K562 (cell line): ENCODE results near the gene FITM1. TPM values are rescaled to one million over a fixed set of nuclear protein-coding genes. Genes with fewer than 3 reads are reported as not detected.
A peak's percentile ranks its signal among the peaks of the same experiment; 100 is the strongest.

ENCODE experiments used
- ATAC-seq: fragments of 200-7000 bp; cut with Tn5 transposase; 3 replicates; pipeline ENCODE4 v1.9.1; 2020; ENCODE audit warnings: moderate library complexity
- BruUV-seq: library from RNA; stranded (reverse); fragments of 400-500 nt; replicated peaks from 2 replicates; lab custom pipeline; 2021; lab: Mats Ljungman, UMichigan
- CTCF ChIA-PET: fragments of 300-600 bp; formaldehyde crosslinking; extraction: SDS; loops from one replicate; lab custom pipeline; 2021; ENCODE audit warnings: low intra/inter-chr PET ratio; lab: Yijun Ruan, JAX
- POLR2A ChIA-PET: fragments of 300-600, 350-650 bp; sonication (Branson Sonifier 250); formaldehyde crosslinking; extraction: SDS; loops from one replicate; lab custom pipeline; 2021; ENCODE audit warnings: antibody characterized with exemption, inconsistent platforms; lab: Yijun Ruan, JAX
- DNase-seq, 4 experiments: peaks; one replicate each; pipeline versions ENCODE4 v3.0.0 to v3.0.0-alpha.2; 2011 to 2018; ENCODE audit warnings: low spot score in 3 of 4, mixed read lengths in 3 of 4; ENCODE audit errors: extremely low read depth in 1 of 4
- FAIRE-seq: peaks from 2 replicates; lab custom pipeline; 2011; peaks lifted over from hg19 to GRCh38; lab: Jason Lieb, UNC
- H2AFZ ChIP-seq: 2 replicates; pipeline ENCODE4 v1.6.0; 2011; ENCODE audit warnings: low read depth, low read length, control low read depth, inconsistent platforms
- H3K27ac ChIP-seq: fragments of 200-600 bp; 3 replicates; pipeline ENCODE4 v1.8.0; 2011; ENCODE audit warnings: low read depth, mild to moderate bottlenecking, control low read depth, inconsistent platforms, low read length, moderate library complexity, mixed read lengths; ENCODE audit errors: extremely low read depth
- H3K27me3 ChIP-seq, 2 experiments: fragments of 300-600 bp in 1 of 2; 2 replicates in 1 of 2; 3 replicates in 1 of 2; pipeline versions ENCODE4 v1.6.0 to v1.8.0; 2011; ENCODE audit warnings: inconsistent platforms in 2 of 2, low read length in 2 of 2, mild to moderate bottlenecking in 1 of 2, mixed read lengths in 1 of 2, moderate library complexity in 1 of 2; ENCODE audit not compliant: control insufficient read depth in 2 of 2, insufficient read depth in 2 of 2
- H3K36me3 ChIP-seq: fragments of 300-600 bp; 3 replicates; pipeline ENCODE4 v1.8.0; 2011; ENCODE audit warnings: mild to moderate bottlenecking, low read length, inconsistent platforms; ENCODE audit not compliant: control insufficient read depth, insufficient read depth
- H3K4me1 ChIP-seq, 2 experiments: fragments of 200-600 bp in 1 of 2; replicated peaks in 1 of 2; 2 replicates in 1 of 2; 3 replicates in 1 of 2; pipeline versions ENCODE4 v1.5.1 to v1.8.0; 2011; ENCODE audit warnings: inconsistent platforms in 2 of 2, low read length in 2 of 2, mild to moderate bottlenecking in 1 of 2, mixed read lengths in 1 of 2, moderate library complexity in 1 of 2; ENCODE audit not compliant: control insufficient read depth in 2 of 2, insufficient read depth in 2 of 2
- H3K4me2 ChIP-seq: 2 replicates; pipeline ENCODE4 v1.6.1; 2011; ENCODE audit warnings: low read length, control low read depth, inconsistent platforms, mixed read lengths; ENCODE audit not compliant: insufficient read depth
- H3K4me3 ChIP-seq: fragments of 200-600 bp; sonication (generic), shearing (Covaris generic); 2 replicates; pipeline ENCODE4 v1.5.1; 2016; ENCODE audit warnings: control low read depth, inconsistent platforms
- H3K79me2 ChIP-seq: fragments of 200-600 bp; 3 replicates; pipeline ENCODE4 v1.8.0; 2011; ENCODE audit warnings: low read length, inconsistent platforms; ENCODE audit not compliant: control insufficient read depth, insufficient read depth
- H3K9ac ChIP-seq, 2 experiments: 2 replicates each; pipeline versions ENCODE4 v1.6.0 to v1.6.1; 2011; ENCODE audit warnings: low read depth in 2 of 2, low read length in 2 of 2, control low read depth in 1 of 2, inconsistent platforms in 1 of 2, mild to moderate bottlenecking in 1 of 2, mixed read lengths in 1 of 2; ENCODE audit not compliant: insufficient read depth in 1 of 2
- H3K9me1 ChIP-seq: one replicate; pipeline ENCODE4 v1.6.0; 2011; ENCODE audit warnings: inconsistent platforms, mild to moderate bottlenecking, low read length, moderate library complexity; ENCODE audit not compliant: control insufficient read depth, insufficient read depth
- H3K9me3 ChIP-seq: replicated peaks from 2 replicates; pipeline ENCODE4 v1.5.1; 2011; ENCODE audit warnings: low read depth, low read length, inconsistent platforms; ENCODE audit not compliant: control insufficient read depth, insufficient read depth
- H4K20me1 ChIP-seq: replicated peaks from 2 replicates; pipeline ENCODE4 v1.6.1; 2011; ENCODE audit warnings: low read length, inconsistent platforms, mixed read lengths; ENCODE audit not compliant: control insufficient read depth, insufficient read depth
- BACH1 ChIP-seq: fragments of 200-800 bp; sonication (Bioruptor generic); IDR thresholded peaks from 2 replicates; pipeline ENCODE4 v1.6.1; 2016; ENCODE audit warnings: missing genetic modification characterization, missing compliant biosample characterization
- GTF3C2 ChIP-seq: IDR thresholded peaks from 3 replicates; pipeline ENCODE4 v1.6.1; 2011; ENCODE audit warnings: borderline replicate concordance, mild to moderate bottlenecking, moderate library complexity; ENCODE audit not compliant: insufficient read length; ENCODE audit errors: extremely low read depth
- LCOR ChIP-seq: sonication (generic); formaldehyde crosslinking; IDR thresholded peaks from 2 replicates; pipeline ENCODE4 v1.8.0; 2022; ENCODE audit warnings: mild to moderate bottlenecking, missing genetic modification reagents
- MIER1 ChIP-seq: fragments of 450-650 bp; IDR thresholded peaks from 2 replicates; pipeline ENCODE4 v1.6.1; 2016; ENCODE audit warnings: antibody characterized with exemption, mild to moderate bottlenecking, low read depth
- MTF1 ChIP-seq: fragments of 250-450 bp; sonication (Bioruptor Pico); IDR thresholded peaks from 2 replicates; pipeline ENCODE4 v1.9.0; 2021; ENCODE audit warnings: moderate library complexity, mild to moderate bottlenecking, inconsistent platforms, borderline replicate concordance
- NELFE ChIP-seq: IDR thresholded peaks from 2 replicates; pipeline ENCODE4 v1.6.1; 2011; ENCODE audit warnings: mild to moderate bottlenecking; ENCODE audit not compliant: insufficient read depth, insufficient read length
- PHF20 ChIP-seq: fragments of 450-650 bp; IDR thresholded peaks from 2 replicates; pipeline ENCODE4 v1.6.1; 2018; ENCODE audit not compliant: partially characterized antibody
- SMAD2 ChIP-seq: fragments of 150-350 bp; IDR thresholded peaks from 2 replicates; pipeline ENCODE4 v1.6.1; 2014; ENCODE audit warnings: low read depth, mild to moderate bottlenecking, low read length
- ZBTB8A ChIP-seq: fragments of 450-650 bp; IDR thresholded peaks from 2 replicates; pipeline ENCODE4 v1.6.1; 2018; ENCODE audit warnings: mild to moderate bottlenecking, moderate library complexity; ENCODE audit not compliant: partially characterized antibody
- ZNF436 ChIP-seq: fragments of 250-450, 450-650 bp; sonication (Bioruptor Pico); formaldehyde crosslinking; IDR thresholded peaks from 2 replicates; pipeline ENCODE4 v1.7.0; 2020; ENCODE audit warnings: mild to moderate bottlenecking
- WGBS: fragments of 100-300 bp; shearing (Covaris generic); methylation state at CpG from one replicate; pipeline ENCODE4 v1.1.6; 2016; ENCODE audit warnings: low coverage, mixed read lengths; ENCODE audit not compliant: insufficient coverage; ENCODE audit errors: missing lambda C conversion rate; 5-methylcytosine and 5-hydroxymethylcytosine counted together
- in situ Hi-C: fragments of 300-500 bp; cut with MboI; formaldehyde crosslinking; loops from 4 replicates; pipeline ENCODE4 v1.15.0; 2018; ENCODE audit warnings: inconsistent platforms, mixed read lengths
- intact Hi-C: fragments of 100-400 bp; cut with micrococcal nuclease; formaldehyde crosslinking; loops from 2 replicates; pipeline ENCODE4 v1.14.2; 2022
- polyA plus RNA-seq, 8 experiments: library from polyadenylated mRNA; depleted of rRNA in 4 of 8; stranded (reverse) in 5 of 8; unstranded in 3 of 8; fragments of >200 nt; fragmentation: Nextera tagmentation in 2 of 8; fragmentation: Illumina TruSeq in 1 of 8; extraction: Ambion mirVana in 2 of 8; extraction: Trizol in 1 of 8; gene quantifications; 2 replicates each; pipeline versions ENCODE4 v1.2.1 to v1.2.3, GENCODE V29; 2011 to 2014; ENCODE audit warnings: inconsistent platforms in 1 of 8, missing spikeins in 1 of 8
- total RNA-seq, 7 experiments: library from RNA; depleted of rRNA in 6 of 7; stranded (reverse); fragments of >200 nt in 6 of 7; fragmentation: Illumina TruSeq in 2 of 7; extraction: Trizol in 2 of 7; gene quantifications; 2 replicates each; pipeline versions ENCODE4 v1.2.1 to v1.2.3, GENCODE V29; 2011 to 2021; ENCODE audit warnings: low replicate concordance in 1 of 7

FITM1 gene
- total and polyA plus RNA-seq, 9 of the 15 experiments (the other 6 are each of a cell fraction or from before 2014, with no cell fraction given): 0.09 to 0.20 TPM; not detected in 7

- H3K4me2 ChIP-seq: no peak overlapping the region
- peak; percentile 62 for TF ChIP-seq MIER1
- no peak for TF ChIP-seq NELFE
- no peaks in the 10 kb centered on the region for H3K9me1 ChIP-seq
- peaks cover 23 to 41% of the 10 kb centered on the region in 2 experiments; a peak in 4 of 5 replicates for H3K4me1 ChIP-seq
- in situ Hi-C loops (no loop called here), intact Hi-C loops (no loop called here)
- ATAC-seq (no peak), DNase-seq (no peak), FAIRE-seq (no peak)
- no peak overlapping the region for H2AFZ ChIP-seq
- H3K27me3 ChIP-seq: no peaks in the 10 kb centered on the region
- H3K4me3 ChIP-seq: no peak overlapping the region
- H4K20me1 ChIP-seq: no peaks in the 10 kb centered on the region; the same call in 1 of the 2 replicates
- H3K9ac ChIP-seq: no peak overlapping the region
- peaks cover 25% of the 10 kb centered on the region for H3K79me2 ChIP-seq
- peaks cover 42% of the 10 kb centered on the region for H3K36me3 ChIP-seq
- WGBS: 73% methylated on average over 8 of the region's 9 CpGs
- POLR2A ChIA-PET: interaction anchor here (1.1 to 1.5 kb wide), 2 partner anchors 46 to 1045 kb away, joined by 3 to 4 read pairs; partner anchors contain the start of gene PCK2
- BruUV-seq: no TSS peak
- H3K9me3 ChIP-seq: no peaks in the 10 kb centered on the region
- no peak overlapping the region for H3K27ac ChIP-seq
- CTCF ChIA-PET: no interaction called here
Observed at GRCh38 chr14:24139272-24139934, 8.9 kb downstream of the FITM1 start.

- no peaks in the 10 kb centered on the region for H3K27me3 ChIP-seq
- H3K4me3 ChIP-seq: peak within 1 kb of the TSS; percentile 83
- peak within 1 kb of the TSS; percentile 79 to 95 for H3K9ac ChIP-seq
- in situ Hi-C loops (no loop called here), intact Hi-C loops (loop anchor here (10.0 kb wide), 1 partner anchor 46 kb away; the partner anchor contains the start of gene PCK2)
- no peaks in the 10 kb centered on the region for H3K9me3 ChIP-seq
- CTCF ChIA-PET: no interaction called here
- POLR2A ChIA-PET: interaction anchor here (0.5 to 1.3 kb wide), 11 partner anchors 9 to 108 kb away, joined by 3 to 4 read pairs (median 3); partner anchors contain the start of genes PCK2 and TM9SF1
- TSS peak; percentile 33 for BruUV-seq
- H3K79me2 ChIP-seq: peaks cover 43% of the 10 kb centered on the region
- DNase-seq: peak; percentile 94 to 98 (median 95)
- H2AFZ ChIP-seq: peak within 1 kb of the TSS; percentile 93
- 0% methylated on average over 30 of the region's 65 CpGs for WGBS
- FAIRE-seq: peak; percentile 97
- peak within 1 kb of the TSS; percentile 87 for H3K27ac ChIP-seq
- H3K9me1 ChIP-seq: peaks cover 5% of the 10 kb centered on the region
- peak; percentile 95 for ATAC-seq
- H3K36me3 ChIP-seq: peaks cover 47% of the 10 kb centered on the region
- H4K20me1 ChIP-seq: no peaks in the 10 kb centered on the region; the same call in 1 of the 2 replicates
- H3K4me2 ChIP-seq: peak within 1 kb of the TSS; percentile 86
- peaks cover 31 to 43% of the 10 kb centered on the region in 2 experiments; a peak in 4 of 5 replicates for H3K4me1 ChIP-seq
- TF ChIP-seq PHF20 (no peak), MTF1 (CRISPR knock-in tag) (no peak), LCOR (CRISPR knock-in tag) (no peak), BACH1 (tag) (no peak; the same call in 1 of the 2 replicates), GTF3C2 (no peak), ZBTB8A (no peak), SMAD2 (no peak), ZNF436 (CRISPR knock-in tag) (no peak)
Observed at GRCh38 chr14:24141097-24141880, 10.8 kb downstream of the FITM1 start, which contains the start of gene EMC9. EMC9 (minus strand) TSS chr14:24141591; CDS start chr14:24141304, 287 bp downstream.
